Aorta (tissue), 5 donors: ENCODE results near the gene ISCA2. TPM values are rescaled to one million over a fixed set of nuclear protein-coding genes. Genes with fewer than 3 reads are reported as not detected.

Source experiments
- ATAC-seq: fragments of 200-7000 bp; cut with Tn5 transposase; one replicate; pipeline ENCODE4 v1.9.1; 2022; ENCODE audit warnings: moderate library complexity; ENCODE audit not compliant: low FRiP score
- DNase-seq, 2 donors: peaks; one replicate each; pipeline ENCODE4 v3.0.0-alpha.2; 2020
- H3K27ac ChIP-seq, 2 donors: one replicate each; pipeline ENCODE4 v1.5.1; 2013; ENCODE audit warnings: low read length in 2 of 2, mild to moderate bottlenecking in 2 of 2, moderate library complexity in 2 of 2, control low read depth in 1 of 2, inconsistent platforms in 1 of 2, low read depth in 1 of 2
- H3K27me3 ChIP-seq, 2 donors: one replicate each; pipeline ENCODE4 v1.6.1; 2013; ENCODE audit warnings: control low read depth in 1 of 2, low read length in 1 of 2, mild to moderate bottlenecking in 1 of 2, moderate library complexity in 1 of 2; ENCODE audit not compliant: insufficient read depth in 2 of 2, control insufficient read depth in 1 of 2
- H3K36me3 ChIP-seq, 2 donors: one replicate each; pipeline ENCODE4 v1.6.1; 2013; ENCODE audit warnings: control low read depth in 1 of 2, low read length in 1 of 2, mild to moderate bottlenecking in 1 of 2; ENCODE audit not compliant: insufficient read depth in 2 of 2, control insufficient read depth in 1 of 2
- H3K4me1 ChIP-seq, 2 donors: one replicate each; pipeline ENCODE4 v1.6.1; 2013; ENCODE audit warnings: low read length in 2 of 2, control low read depth in 1 of 2, mild to moderate bottlenecking in 1 of 2, moderate library complexity in 1 of 2; ENCODE audit not compliant: insufficient read depth in 2 of 2, control insufficient read depth in 1 of 2
- H3K4me3 ChIP-seq, 2 donors: one replicate each; pipeline ENCODE4 v1.5.1; 2013; ENCODE audit warnings: low read length in 2 of 2, control low read depth in 1 of 2, mild to moderate bottlenecking in 1 of 2
- H3K9me3 ChIP-seq: one replicate; pipeline ENCODE4 v1.6.1; 2013; ENCODE audit warnings: mild to moderate bottlenecking, low read length; ENCODE audit not compliant: control insufficient read depth
- WGBS, 2 donors: extraction: QIAGEN DNeasy Blood & Tissue Kit; methylation state at CpG; one replicate each; pipeline ENCODE4 v1.1.7; 2013; 5-methylcytosine and 5-hydroxymethylcytosine counted together
- intact Hi-C, 2 donors: fragments of 100-400 bp; cut with DNase I; formaldehyde crosslinking; loops; one replicate each; pipeline versions ENCODE4 v1.14.2 to v1.15.0; 2022
- polyA plus RNA-seq, 2 donors: library from polyadenylated mRNA; stranded (reverse); fragments of 200-250 nt; gene quantifications; one replicate each; pipeline ENCODE4 v1.2.3, GENCODE V29; 2013
- total RNA-seq, 2 donors: library from RNA; stranded (reverse); fragmentation: NEBNext Ultra II Directional; extraction: Animal tissue kit (Norgen Biotek cat#: 25700); gene quantifications; one replicate each; pipeline ENCODE4 v1.2.1, GENCODE V29; 2021
- donor health status: healthy with polysubstance abuse.
- donor health status: Bipolar disorder and iron deficiency.
- donor health status: DM: no; HTN: no; CAD: no.
- donor health status: DM: no; HTN: no; CAD: no.
- donor health status: DM: yes; HTN: yes; CAD: no.

ISCA2 gene
- total and polyA plus RNA-seq, 4 donors: 12.9 to 15.9 (median 14.5) TPM

DNA sequence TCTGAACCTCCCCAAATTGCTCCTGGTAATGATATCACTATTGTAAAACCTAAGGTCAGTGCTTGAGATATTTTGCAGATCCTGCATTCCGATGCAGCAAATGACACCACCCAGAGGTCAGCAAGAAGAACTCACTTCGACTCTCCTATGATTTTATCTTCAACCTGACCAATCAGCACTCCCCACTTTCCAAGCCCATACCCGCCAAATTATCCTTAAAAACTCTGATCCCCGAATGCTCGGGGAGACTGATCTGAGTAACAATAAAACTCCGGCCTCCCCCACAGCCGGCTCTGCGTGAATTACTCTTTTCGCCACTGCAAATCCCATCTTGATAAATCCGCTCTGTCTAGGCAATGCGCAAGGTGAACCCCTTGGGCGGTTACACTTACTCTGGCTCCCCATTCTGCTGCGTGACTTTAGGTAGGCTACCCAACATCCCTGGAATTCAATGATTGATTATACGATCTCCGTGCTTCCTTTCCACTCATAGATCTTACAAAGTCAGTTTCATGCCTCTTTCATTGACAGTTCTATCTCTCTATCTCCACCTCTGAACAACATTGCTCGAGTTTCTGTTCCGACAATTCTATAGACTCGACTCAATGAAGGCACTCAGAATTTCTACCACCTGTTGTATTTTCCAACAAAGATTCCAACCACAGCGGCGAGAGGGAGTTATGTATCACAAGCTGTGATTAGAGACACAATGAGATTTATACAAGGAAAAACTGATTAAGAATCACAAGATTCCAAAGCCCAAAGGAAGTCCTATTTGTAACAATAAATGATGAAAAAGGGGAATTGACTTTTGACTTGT is 1.4 kb upstream of the ISCA2 start:
- intact Hi-C loops: loop anchor here in 1 of 2 donors (10.0 kb wide), 1 partner anchor 303 kb away; no protein-coding TSS in a partner anchor
- H3K27me3 ChIP-seq: no peaks in the 10 kb centered on the region
- WGBS, 2 donors: 8% methylated on average over 20 of the region's 20 CpGs
- DNase-seq (no peak), ATAC-seq (no peak)
- H3K4me3 ChIP-seq: peak overlapping the region; percentile 52 to 88
- peaks cover 4 to 5% of the 10 kb centered on the region in 2 donors for H3K4me1 ChIP-seq
- no peaks in the 10 kb centered on the region for H3K36me3 ChIP-seq
- no peak overlapping the region for H3K27ac ChIP-seq
- no peaks in the 10 kb centered on the region for H3K9me3 ChIP-seq

DNA sequence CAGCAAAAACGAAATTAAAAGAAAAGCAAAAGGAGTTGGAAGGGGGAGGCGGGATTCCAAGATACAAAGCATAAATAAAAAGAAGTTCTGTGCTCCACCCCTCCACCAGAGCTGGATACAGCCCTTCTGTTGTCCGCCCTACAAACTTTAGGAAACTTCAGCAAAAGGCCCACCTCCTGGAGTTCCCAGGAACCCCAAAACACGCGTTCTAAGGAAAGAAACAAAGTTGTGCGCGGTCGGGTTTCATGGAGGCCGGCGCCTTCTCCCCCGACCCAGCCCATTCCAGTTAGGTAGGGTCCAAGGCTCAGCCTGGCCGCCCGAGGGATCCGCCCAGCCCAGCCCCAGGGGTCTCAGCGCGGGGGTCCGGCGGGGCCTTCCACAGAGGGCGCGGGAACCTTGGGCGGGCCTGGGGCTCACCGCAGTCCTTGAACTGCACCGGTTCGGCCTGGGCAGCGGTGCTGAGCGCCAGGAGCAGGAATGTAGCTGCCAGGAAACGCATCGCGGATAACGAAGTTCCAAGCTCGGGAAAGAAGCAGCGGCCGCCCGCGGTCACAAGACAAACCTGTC is 706 bp upstream of the ISCA2 start, which contains the start of gene NPC2:
Gene NPC2 (minus strand): TSS at position 530 of the 567 bp plus-strand sequence. CDS start 31 bp downstream, at position 499.
- Histone ChIP-seq H3K36me3 (no peaks in the 10 kb centered on the region), H3K9me3 (no peaks in the 10 kb centered on the region), H3K27ac (peak within 1 kb of the TSS in 1 of 2 donors; percentile 69), H3K27me3 (no peaks in the 10 kb centered on the region), H3K4me1 (peaks cover 4 to 5% of the 10 kb centered on the region in 2 donors), H3K4me3 (peak within 1 kb of the TSS; percentile 62 to 88)
- ATAC-seq: no peak
- 0 to 1% methylated on average over 34 to 35 of the region's 35 CpGs for WGBS, 2 donors
- intact Hi-C loops: loop anchor here in 1 of 2 donors (10.0 kb wide), 1 partner anchor 302 kb away; no protein-coding TSS in a partner anchor
- no peak for DNase-seq

DNA sequence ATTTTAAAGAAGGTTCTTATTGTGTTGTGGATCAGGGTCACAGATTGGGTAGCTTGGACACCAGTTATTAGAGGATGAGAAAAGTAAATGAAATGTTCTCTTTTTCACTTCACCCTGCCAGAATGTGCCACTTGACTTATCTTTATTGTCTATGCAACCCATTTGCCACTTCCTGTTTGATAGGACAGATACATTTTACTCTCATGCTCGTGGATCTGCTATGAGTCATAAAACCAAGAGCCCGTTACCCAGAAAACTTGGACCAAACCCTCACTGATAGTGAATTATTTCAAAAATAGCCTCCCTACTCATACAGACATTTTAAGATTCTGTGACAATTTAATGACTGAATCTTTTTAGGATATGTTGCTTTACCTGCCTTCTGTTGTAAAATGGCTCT is 1.8 kb downstream of the ISCA2 start:
- Histone ChIP-seq H3K27me3 (no peaks in the 10 kb centered on the region), H3K27ac (no peak overlapping the region), H3K36me3 (peaks cover 0 to 1% of the 10 kb centered on the region in 2 donors), H3K9me3 (no peaks in the 10 kb centered on the region), H3K4me1 (peaks cover 4 to 5% of the 10 kb centered on the region in 2 donors), H3K4me3 (no peak overlapping the region)
- intact Hi-C loops: loop anchor here in 1 of 2 donors (10.0 kb wide), 1 partner anchor 299 kb away; no protein-coding TSS in a partner anchor
- WGBS, 2 donors: 0 to 3% methylated on average over 2 of the region's 2 CpGs
- no peak for DNase-seq
- no peak for ATAC-seq

DNA sequence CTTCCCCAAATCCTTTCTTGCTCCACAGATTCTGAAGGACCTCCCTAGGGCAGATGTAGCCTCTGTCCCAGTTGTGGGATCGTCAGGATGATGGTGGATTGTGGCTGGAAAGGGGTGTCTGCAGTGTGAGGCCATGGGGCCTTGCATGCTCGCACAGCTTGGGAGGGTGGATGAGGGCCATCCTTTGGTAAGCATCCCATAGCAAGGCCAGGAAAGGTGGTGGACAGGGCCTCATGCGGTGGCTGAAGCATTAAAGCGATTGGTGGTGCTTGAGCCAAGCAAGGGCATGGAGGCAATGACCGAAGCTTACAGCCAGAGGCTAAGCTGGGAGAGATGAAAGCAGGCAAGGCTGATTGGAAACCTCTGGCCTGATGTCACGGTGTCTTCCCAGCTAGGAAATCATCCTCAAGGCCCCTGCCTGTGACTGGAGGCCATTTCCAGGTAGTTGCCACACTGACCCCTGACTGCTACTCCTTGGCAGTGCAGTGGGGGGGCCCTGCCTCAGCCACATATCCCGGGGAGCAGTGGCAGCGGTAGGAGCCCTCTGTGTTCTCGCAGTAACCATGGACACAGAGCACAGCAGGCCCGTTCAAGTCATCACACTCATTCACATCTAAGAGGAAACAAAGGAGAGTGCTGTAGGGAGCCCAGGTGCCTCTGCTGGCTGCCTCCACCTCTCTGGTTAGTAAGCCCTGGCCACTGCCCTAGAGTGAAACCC is 7.0 kb downstream of the ISCA2 start:
- Histone ChIP-seq H3K9me3 (no peaks in the 10 kb centered on the region), H3K4me1 (no peaks in the 10 kb centered on the region), H3K27me3 (no peaks in the 10 kb centered on the region), H3K36me3 (peaks cover 0 to 11% of the 10 kb centered on the region in 2 donors), H3K4me3 (no peak overlapping the region), H3K27ac (peak overlapping the region in 1 of 2 donors; percentile 24)
- intact Hi-C loops: loop anchor here (2.0 to 10.0 kb wide), 4 partner anchors 107 to 214 kb away; partner anchors contain the start of genes AREL1 (in 2 of the 2) and FCF1 (in 2 of the 2)
- DNase-seq (peak; percentile 38 to 61), ATAC-seq (peak; percentile 2)
- 73 to 76% methylated on average over 10 of the region's 10 CpGs for WGBS, 2 donors

DNA sequence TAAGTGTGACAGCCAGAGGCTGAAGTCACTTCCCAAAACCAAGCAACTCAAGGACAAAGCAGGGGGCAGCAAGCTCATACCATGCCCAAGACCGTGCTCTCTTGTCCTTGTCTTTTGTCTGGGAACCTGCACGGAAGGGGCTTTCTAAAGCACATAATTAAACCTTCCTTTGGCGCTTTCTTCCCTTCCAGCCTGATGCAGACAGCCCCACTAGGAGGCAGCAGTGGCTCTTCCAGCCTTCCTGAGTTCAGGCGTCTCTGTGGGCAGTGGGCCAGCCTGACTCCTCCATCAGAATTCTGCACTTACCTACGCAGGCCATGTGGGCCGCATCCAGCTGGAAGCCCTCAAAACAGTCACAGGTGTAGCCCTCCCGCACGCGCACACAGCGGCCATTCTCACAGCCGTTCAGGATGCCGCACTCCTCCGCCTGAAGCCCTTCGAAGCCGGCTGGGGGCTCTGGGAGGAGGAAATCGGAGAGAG is 7.6 kb downstream of the ISCA2 start:
- intact Hi-C loops: loop anchor here (2.0 to 10.0 kb wide), 4 partner anchors 106 to 214 kb away; partner anchors contain the start of genes AREL1 (in 2 of the 2) and FCF1 (in 2 of the 2)
- Histone ChIP-seq H3K27me3 (no peaks in the 10 kb centered on the region), H3K4me1 (no peaks in the 10 kb centered on the region), H3K36me3 (peaks cover 0 to 11% of the 10 kb centered on the region in 2 donors), H3K27ac (peak overlapping the region in 1 of 2 donors; percentile 24), H3K4me3 (no peak overlapping the region), H3K9me3 (no peaks in the 10 kb centered on the region)
- ATAC-seq (peak; percentile 60), DNase-seq (peak; percentile 84 to 94)
- 55 to 57% methylated on average over 16 of the region's 16 CpGs for WGBS, 2 donors

DNA sequence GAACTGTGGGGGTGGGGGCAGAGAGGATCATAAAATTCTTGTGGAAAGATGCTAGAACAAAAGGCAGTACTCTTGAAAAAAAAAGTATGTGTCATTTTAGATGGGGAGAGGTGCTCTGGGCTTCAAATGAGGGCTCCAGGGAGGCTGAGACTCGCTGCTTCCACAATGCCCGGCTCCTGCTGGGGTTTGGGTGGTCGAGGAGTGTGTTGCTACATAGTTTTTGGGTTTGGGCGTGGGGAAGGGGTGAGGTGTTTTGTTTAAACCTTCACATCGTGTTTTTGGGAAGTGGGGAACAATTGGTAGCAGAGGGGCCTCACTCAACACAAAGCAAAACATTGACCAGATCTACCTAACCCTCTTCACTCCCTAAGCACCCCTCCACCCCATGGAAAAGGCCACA is 8.1 kb downstream of the ISCA2 start:
- no peak overlapping the region for H3K4me3 ChIP-seq
- no peaks in the 10 kb centered on the region for H3K4me1 ChIP-seq
- H3K9me3 ChIP-seq: no peaks in the 10 kb centered on the region
- WGBS, 2 donors: 69 to 73% methylated on average over 5 of the region's 5 CpGs
- H3K27me3 ChIP-seq: no peaks in the 10 kb centered on the region
- intact Hi-C loops: loop anchor here (2.0 to 10.0 kb wide), 4 partner anchors 106 to 213 kb away; partner anchors contain the start of genes AREL1 (in 2 of the 2) and FCF1 (in 2 of the 2)
- DNase-seq (no peak), ATAC-seq (no peak)
- H3K27ac ChIP-seq: peak overlapping the region in 1 of 2 donors; percentile 4
- H3K36me3 ChIP-seq: peaks cover 0 to 11% of the 10 kb centered on the region in 2 donors

DNA sequence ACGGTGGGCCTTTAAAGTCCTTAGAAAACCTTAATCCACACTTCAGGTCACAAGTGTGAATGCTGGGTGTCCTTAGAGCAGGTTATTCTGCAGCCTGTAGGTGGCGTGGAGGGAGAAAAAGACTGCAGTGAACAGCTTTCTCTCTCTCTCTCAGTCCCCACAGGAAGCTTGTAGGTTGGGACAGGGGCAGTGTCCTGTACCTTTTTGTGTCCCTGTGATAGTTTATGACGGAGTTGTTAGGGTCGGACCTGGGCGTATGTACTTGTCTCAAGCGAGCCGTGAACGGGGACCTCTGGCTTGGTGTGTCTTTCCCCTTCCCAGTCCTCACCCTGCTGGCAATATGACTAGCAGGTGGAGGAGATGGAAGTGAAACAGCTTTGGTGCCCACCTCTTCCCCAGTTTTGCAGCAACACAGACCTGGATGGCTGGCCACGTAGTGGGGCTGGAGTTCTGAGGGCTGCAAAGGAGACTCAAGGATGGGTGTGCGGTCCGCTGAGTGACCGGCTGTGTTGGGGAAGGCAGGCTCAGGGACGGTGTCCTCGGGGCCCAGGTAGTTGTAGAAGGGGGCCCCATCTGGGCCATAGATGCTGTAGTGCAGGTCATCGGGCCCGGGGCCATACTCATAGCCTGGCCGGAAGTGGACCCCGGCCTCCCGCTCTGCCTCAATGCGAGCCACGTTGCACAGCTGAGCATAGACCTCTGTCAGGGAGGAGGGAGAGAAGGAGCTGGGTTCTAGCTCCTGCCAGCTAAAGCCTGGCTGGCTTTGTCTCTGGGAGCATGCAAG is 8.9 kb downstream of the ISCA2 start:
- intact Hi-C loops: loop anchor here (5.0 to 10.0 kb wide), 3 partner anchors 105 to 212 kb away; partner anchors contain the start of genes AREL1 (in 2 of the 2) and FCF1 (in 2 of the 2)
- Histone ChIP-seq H3K27me3 (no peaks in the 10 kb centered on the region), H3K4me3 (no peak overlapping the region), H3K27ac (no peak overlapping the region), H3K36me3 (peaks cover 0 to 11% of the 10 kb centered on the region in 2 donors), H3K9me3 (no peaks in the 10 kb centered on the region), H3K4me1 (no peaks in the 10 kb centered on the region)
- ATAC-seq (no peak), DNase-seq (peak; percentile 49 to 50)
- WGBS, 2 donors: 70 to 76% methylated on average over 21 of the region's 21 CpGs
